ENCODE results near the gene MYO1F. TPM values are rescaled to one million over a fixed set of nuclear protein-coding genes. Genes with fewer than 3 reads are reported as not detected.
"Not testable (repeated sequence)": the region's sequence is repeated elsewhere in the genome, so short reads cannot be mapped to it uniquely, and the experiment has no call there.

MYO1F gene
- 1 to 10 TPM; 4.7 to 9.1 TPM for total RNA-seq

DNA sequence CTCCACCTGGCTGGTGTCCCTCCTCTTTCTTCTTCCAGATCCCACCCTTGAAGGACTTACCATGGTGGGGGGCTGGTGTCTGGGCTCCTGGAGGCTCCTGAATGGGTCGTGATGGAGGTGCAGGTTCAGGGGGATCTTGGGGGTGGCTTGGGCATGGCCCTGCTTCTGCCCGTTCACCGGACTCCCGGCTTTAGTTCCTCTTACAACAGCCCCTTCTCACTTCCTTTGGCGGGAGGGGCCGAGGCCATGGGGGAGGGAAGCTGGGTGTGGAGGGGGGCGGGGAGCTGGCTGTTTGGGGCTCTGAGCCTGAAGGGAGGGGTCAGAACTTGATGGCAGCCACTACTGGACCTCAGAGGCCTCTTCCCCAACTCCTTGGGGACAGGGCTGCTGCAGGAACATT lies at the start of gene MYO1F:
MYO1F (minus strand) TSS at position 196 of the 400 bp plus-strand sequence; CDS start at position 63, 133 bp downstream.
- Histone ChIP-seq H3K9ac (ENCODE audit: low read depth in 2 of 2, low read length in 2 of 2) (peak within 1 kb of the TSS; percentile 19 to 63), H3K36me3 (no peaks in the 10 kb centered on the region), H3K27ac (peak within 1 kb of the TSS; percentile 33), H3K9me3 (no peaks in the 10 kb centered on the region), H3K4me1 (no peaks in the 10 kb centered on the region), H3K27me3 (no peaks in the 10 kb centered on the region), H3K4me3 (peak within 1 kb of the TSS; percentile 36)
- TF ChIP-seq CTCF (IDR thresholded peaks at IDR 0.05) = no peak
- intact Hi-C loops (cut with DNase I) = no loop called here
- DNase-seq = peak; percentile 53

DNA sequence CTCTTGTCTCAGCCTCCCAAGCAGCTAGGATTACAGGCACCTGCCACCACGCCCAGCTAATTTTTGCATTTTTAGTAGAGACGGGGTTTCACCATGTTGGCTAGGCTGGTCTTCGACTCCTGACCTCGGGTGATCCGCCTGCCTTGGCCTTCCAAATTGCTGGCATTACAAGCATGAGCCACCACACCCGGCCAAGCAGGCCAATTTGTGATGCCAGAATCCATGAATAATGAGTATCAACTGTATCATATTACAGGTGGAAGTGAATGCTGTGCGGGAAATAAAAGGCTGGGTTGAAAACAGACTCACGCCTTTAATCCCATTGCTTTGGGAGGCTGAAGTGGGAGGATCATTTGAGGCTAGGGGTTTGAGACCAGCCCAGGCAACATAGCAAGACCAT lies 49.6 kb upstream of the MYO1F start:
- no peak for TF ChIP-seq CTCF (IDR thresholded peaks at IDR 0.05)
- intact Hi-C loops (cut with DNase I) = no loop called here

DNA sequence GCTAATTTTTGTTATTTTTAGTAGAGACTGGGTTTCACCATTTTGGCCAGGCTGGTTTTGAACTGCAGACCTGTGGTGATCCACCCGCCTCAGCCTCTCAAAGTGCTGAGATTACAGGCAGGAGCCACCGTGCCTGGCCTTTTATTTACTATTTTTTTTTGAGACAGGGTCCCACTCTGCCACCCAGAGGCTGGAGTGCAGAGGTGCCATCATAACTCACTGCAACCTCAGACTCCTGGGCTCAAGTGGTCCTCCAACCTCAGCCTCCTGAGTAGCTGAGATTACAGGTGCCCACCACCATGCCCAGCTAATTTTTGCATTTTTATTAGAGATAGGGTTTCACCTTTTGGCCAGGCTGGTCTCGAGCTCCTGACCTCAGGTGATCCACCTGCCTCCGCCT lies 45.6 kb upstream of the MYO1F start:
- H3K4me1 ChIP-seq; H3K9me3 ChIP-seq; H3K27me3 ChIP-seq; intact Hi-C loops (cut with DNase I); H3K27ac ChIP-seq; DNase-seq; H3K36me3 ChIP-seq; H3K9ac ChIP-seq (ENCODE audit: low read depth in 2 of 2, low read length in 2 of 2); H3K4me3 ChIP-seq: not testable (repeated sequence)

More for the DNA sequence above, 49.6 kb upstream of the MYO1F start:
- no peak for DNase-seq
- Histone ChIP-seq H3K9ac (ENCODE audit: low read depth in 2 of 2, low read length in 2 of 2) (no peak overlapping the region), H3K4me3 (no peak overlapping the region), H3K27ac (no peak overlapping the region), H3K36me3 (no peaks in the 10 kb centered on the region), H3K4me1 (no peaks in the 10 kb centered on the region), H3K9me3 (no peaks in the 10 kb centered on the region), H3K27me3 (no peaks in the 10 kb centered on the region)

DNA sequence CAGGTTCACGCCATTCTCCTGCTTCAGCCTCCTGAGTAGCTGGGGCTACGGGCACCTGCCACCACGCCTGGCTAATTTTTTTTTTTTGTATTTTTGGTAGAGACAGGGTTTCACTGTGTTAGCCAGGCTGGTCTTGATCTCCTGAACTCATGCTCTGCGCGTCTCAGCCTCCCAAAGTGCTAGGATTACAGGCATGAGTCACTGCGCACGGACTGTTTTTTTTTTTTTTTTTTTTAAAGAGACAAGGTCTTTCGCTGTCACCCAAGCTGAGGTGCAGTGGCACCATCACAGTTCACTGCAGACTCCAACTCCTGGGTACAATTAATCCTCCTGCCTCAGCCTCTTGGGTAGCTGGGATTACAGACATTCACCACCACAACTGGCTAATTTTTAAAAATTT lies 41.5 kb upstream of the MYO1F start:
- intact Hi-C loops (cut with DNase I) = no loop called here
- H3K9me3 ChIP-seq = no peaks in the 10 kb centered on the region

DNA sequence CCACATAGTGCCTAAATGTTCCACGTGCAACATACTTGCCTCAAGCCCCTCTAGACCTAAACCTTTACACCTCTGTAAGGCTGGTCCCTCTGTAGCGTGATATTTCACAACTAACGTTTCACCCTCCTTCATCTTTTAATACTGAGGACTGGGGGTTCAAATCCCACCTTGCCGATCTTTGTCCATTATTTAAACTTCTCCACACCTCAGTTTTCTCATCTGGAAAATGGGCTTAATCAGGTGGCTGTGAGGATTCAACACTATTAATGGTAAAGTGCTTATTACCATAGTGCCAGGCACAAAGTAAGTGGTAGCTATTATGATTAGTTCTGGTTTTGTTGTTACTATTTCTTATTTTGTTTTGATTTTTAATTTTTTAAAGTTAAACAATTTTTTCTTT lies 40.7 kb upstream of the MYO1F start:
- intact Hi-C loops (cut with DNase I) = no loop called here
- no peak for DNase-seq
- no peak for TF ChIP-seq CTCF (IDR thresholded peaks at IDR 0.05)
- Histone ChIP-seq H3K36me3 (no peaks in the 10 kb centered on the region), H3K4me1 (no peaks in the 10 kb centered on the region), H3K9me3 (no peaks in the 10 kb centered on the region), H3K4me3 (no peak overlapping the region), H3K9ac (ENCODE audit: low read depth in 2 of 2, low read length in 2 of 2) (no peak overlapping the region), H3K27ac (no peak overlapping the region), H3K27me3 (no peaks in the 10 kb centered on the region)

More for the DNA sequence above, 41.5 kb upstream of the MYO1F start:
- H3K27ac ChIP-seq = no peak overlapping the region
- H3K36me3 ChIP-seq = no peaks in the 10 kb centered on the region
- no peaks in the 10 kb centered on the region for H3K27me3 ChIP-seq
- no peak for DNase-seq
- H3K4me3 ChIP-seq = no peak overlapping the region
- H3K4me1 ChIP-seq = no peaks in the 10 kb centered on the region
- no peak overlapping the region for H3K9ac ChIP-seq (ENCODE audit: low read depth in 2 of 2, low read length in 2 of 2)
- TF ChIP-seq CTCF (IDR thresholded peaks at IDR 0.05) = no peak

- DNase-seq; H3K9ac ChIP-seq (ENCODE audit: low read depth in 2 of 2, low read length in 2 of 2); H3K36me3 ChIP-seq; H3K27ac ChIP-seq; H3K4me3 ChIP-seq; H3K27me3 ChIP-seq; H3K4me1 ChIP-seq; H3K9me3 ChIP-seq; intact Hi-C loops (cut with DNase I): not testable (repeated sequence)
Measured at GRCh38 chr19:8617325-8617724, 40.1 kb upstream of the MYO1F start.

DNA sequence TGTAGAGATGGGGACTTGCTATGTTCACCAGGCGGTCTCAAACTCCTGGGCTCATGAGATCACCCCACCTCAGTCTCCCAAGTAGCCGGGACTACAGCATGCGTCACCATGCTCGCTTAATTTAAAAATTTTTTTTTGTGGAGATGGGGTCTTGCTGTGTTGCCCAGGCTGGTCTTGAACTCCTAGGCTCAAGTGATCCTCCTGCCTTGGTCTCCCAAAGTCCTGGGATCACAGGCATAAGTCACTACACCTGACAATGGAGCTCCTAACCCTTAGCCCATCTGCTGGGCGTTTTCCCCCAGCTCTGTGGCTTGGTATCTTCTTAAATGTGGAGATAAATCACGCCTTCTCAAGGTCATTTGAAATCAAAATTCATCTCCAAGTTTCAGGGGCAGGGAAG lies 39.6 kb upstream of the MYO1F start:
- Histone ChIP-seq H3K36me3 (no peaks in the 10 kb centered on the region), H3K4me1 (no peaks in the 10 kb centered on the region), H3K9me3 (no peaks in the 10 kb centered on the region), H3K27me3 (no peaks in the 10 kb centered on the region), H3K27ac (no peak overlapping the region), H3K4me3 (no peak overlapping the region), H3K9ac (ENCODE audit: low read depth in 2 of 2, low read length in 2 of 2) (no peak overlapping the region)
- no peak for DNase-seq
- no peak for TF ChIP-seq CTCF (IDR thresholded peaks at IDR 0.05)
- intact Hi-C loops (cut with DNase I) = no loop called here
